OCI-LY7 (cell line): ENCODE measurements around the gene ZNF577. TPM values are rescaled to one million over a fixed set of nuclear protein-coding genes. Genes with fewer than 3 reads are reported as not detected.

ENCODE experiments used
- BruUV-seq: library from RNA; stranded (reverse); fragments of 400-500 nt; replicated peaks from 2 replicates; lab custom pipeline; 2021; lab: Mats Ljungman, UMichigan
- CTCF ChIA-PET: fragments of 300-600 bp; sonication (Branson Sonifier 250); formaldehyde crosslinking; loops from one replicate; lab custom pipeline; 2022; ENCODE audit warnings: antibody characterized with exemption; ENCODE audit not compliant: unreplicated experiment; lab: Charles Lee
- POLR2A ChIA-PET: fragments of 300-600 bp; sonication (Branson Sonifier 250); formaldehyde crosslinking; loops from one replicate; lab custom pipeline; 2022; ENCODE audit warnings: antibody characterized with exemption; lab: Charles Lee
- DNase-seq: peaks from one replicate; pipeline ENCODE4 v3.0.0-alpha.2; 2015; ENCODE audit warnings: low spot score
- H2AFZ ChIP-seq: fragments of 200-600 bp; sonication (generic), shearing (Covaris generic); 2 replicates; pipeline ENCODE4 v1.6.1; 2014; ENCODE audit warnings: mild to moderate bottlenecking, antibody characterized with exemption, low read length, moderate library complexity
- H3K27ac ChIP-seq: fragments of 200-600 bp; sonication (generic); 2 replicates; pipeline ENCODE4 v1.5.1; 2014; ENCODE audit warnings: mixed run types, low read depth, mild to moderate bottlenecking, moderate library complexity, low read length, inconsistent platforms; ENCODE audit not compliant: poor library complexity, severe bottlenecking
- H3K36me3 ChIP-seq: fragments of 200-600 bp; sonication (generic); 2 replicates; pipeline ENCODE4 v1.6.1; 2014; ENCODE audit warnings: mild to moderate bottlenecking, antibody characterized with exemption, low read length, moderate library complexity, mixed read lengths; ENCODE audit not compliant: insufficient read depth
- H3K4me1 ChIP-seq: fragments of 200-600 bp; sonication (generic); 2 replicates; pipeline ENCODE4 v1.5.1; 2014; ENCODE audit warnings: mild to moderate bottlenecking, low read length; ENCODE audit not compliant: insufficient read depth, poor library complexity, severe bottlenecking
- H3K4me2 ChIP-seq: fragments of 200-600 bp; sonication (generic); 2 replicates; pipeline ENCODE4 v1.6.1; 2014; ENCODE audit warnings: mild to moderate bottlenecking, low read length
- H3K4me3 ChIP-seq: fragments of 200-600 bp; sonication (generic); 2 replicates; pipeline ENCODE4 v1.5.1; 2014; ENCODE audit warnings: mild to moderate bottlenecking, low read depth, low read length; ENCODE audit not compliant: poor library complexity, severe bottlenecking
- H3K79me2 ChIP-seq: fragments of 200-600 bp; sonication (generic); 2 replicates; pipeline ENCODE4 v1.6.1; 2016; ENCODE audit warnings: low read depth, mild to moderate bottlenecking, low read length, moderate library complexity, mixed read lengths; ENCODE audit not compliant: insufficient read depth
- H3K9me2 ChIP-seq: fragments of 200-600 bp; sonication (generic); 2 replicates; pipeline ENCODE4 v1.6.1; 2016; ENCODE audit warnings: mild to moderate bottlenecking, low read length, mixed read lengths; ENCODE audit not compliant: insufficient read depth
- H3K9me3 ChIP-seq: fragments of 200-600 bp; sonication (generic); 2 replicates; pipeline ENCODE4 v1.6.1; 2014; ENCODE audit warnings: mild to moderate bottlenecking, mixed run types, low read length, mixed read lengths
- H4K20me1 ChIP-seq: fragments of 200-600 bp; sonication (generic); 2 replicates; pipeline ENCODE4 v1.6.1; 2014; ENCODE audit warnings: mild to moderate bottlenecking, antibody characterized with exemption, low read length, moderate library complexity, mixed read lengths; ENCODE audit not compliant: insufficient read depth
- EZH2phosphoT487 ChIP-seq: fragments of 200-600 bp; sonication (generic); IDR thresholded peaks from 2 replicates; pipeline ENCODE4 v1.6.1; 2018; ENCODE audit warnings: low read depth, borderline replicate concordance, mild to moderate bottlenecking, mixed run types, antibody characterized with exemption, low read length, moderate library complexity, mixed read lengths
- intact Hi-C: fragments of 100-400 bp; cut with micrococcal nuclease; formaldehyde crosslinking; loops from one replicate; pipeline ENCODE4 v1.10.0; 2022; ENCODE audit not compliant: unreplicated experiment
- total RNA-seq, 2 experiments: library from RNA; depleted of rRNA in 1 of 2; stranded (reverse); fragments of >200 nt in 1 of 2; shearing (Covaris generic) in 1 of 2; gene quantifications; 2 replicates each; pipeline ENCODE4 v1.2.3, GENCODE V29; 2014 to 2022
- TF ChIP-seq, protein P1 (sequence below): fragments of 200-600 bp; sonication (generic); conservative IDR thresholded peaks from 2 replicates; pipeline ENCODE4 v1.5.1; 2014; ENCODE audit warnings: mild to moderate bottlenecking, antibody characterized with exemption, low read length, moderate library complexity, mixed read lengths

The ZNF577 gene
- total RNA-seq, 2 experiments from 2014 or later = 2.0 to 9.6 TPM

- DNase-seq = no peak
Observed at GRCh38 chr19:51821456-51821855, 66.3 kb downstream of the ZNF577 start.

More at GRCh38 chr19:51821456-51821855, 66.3 kb downstream of the ZNF577 start:
- Histone ChIP-seq H3K79me2 (no peaks in the 10 kb centered on the region), H3K9me2 (no peaks in the 10 kb centered on the region), H3K4me1 (no peaks in the 10 kb centered on the region), H2AFZ (no peak overlapping the region), H3K4me2 (no peak overlapping the region), H4K20me1 (no peaks in the 10 kb centered on the region), H3K36me3 (no peaks in the 10 kb centered on the region), H3K27ac (no peak overlapping the region), H3K4me3 (no peak overlapping the region), H3K9me3 (peaks cover 5% of the 10 kb centered on the region; the same call in 1 of the 2 replicates)
- no TSS peak for BruUV-seq
- ChIA-PET POLR2A (no interaction called here), CTCF (no interaction called here)
- TF ChIP-seq, protein P1, sequence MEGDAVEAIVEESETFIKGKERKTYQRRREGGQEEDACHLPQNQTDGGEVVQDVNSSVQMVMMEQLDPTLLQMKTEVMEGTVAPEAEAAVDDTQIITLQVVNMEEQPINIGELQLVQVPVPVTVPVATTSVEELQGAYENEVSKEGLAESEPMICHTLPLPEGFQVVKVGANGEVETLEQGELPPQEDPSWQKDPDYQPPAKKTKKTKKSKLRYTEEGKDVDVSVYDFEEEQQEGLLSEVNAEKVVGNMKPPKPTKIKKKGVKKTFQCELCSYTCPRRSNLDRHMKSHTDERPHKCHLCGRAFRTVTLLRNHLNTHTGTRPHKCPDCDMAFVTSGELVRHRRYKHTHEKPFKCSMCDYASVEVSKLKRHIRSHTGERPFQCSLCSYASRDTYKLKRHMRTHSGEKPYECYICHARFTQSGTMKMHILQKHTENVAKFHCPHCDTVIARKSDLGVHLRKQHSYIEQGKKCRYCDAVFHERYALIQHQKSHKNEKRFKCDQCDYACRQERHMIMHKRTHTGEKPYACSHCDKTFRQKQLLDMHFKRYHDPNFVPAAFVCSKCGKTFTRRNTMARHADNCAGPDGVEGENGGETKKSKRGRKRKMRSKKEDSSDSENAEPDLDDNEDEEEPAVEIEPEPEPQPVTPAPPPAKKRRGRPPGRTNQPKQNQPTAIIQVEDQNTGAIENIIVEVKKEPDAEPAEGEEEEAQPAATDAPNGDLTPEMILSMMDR = no peak
- no peak for TF ChIP-seq EZH2phosphoT487
- intact Hi-C loops = no loop called here

Other genes starting within 250 kb of the ZNF577 start
- gene SIGLEC14, start 241.1 kb downstream of the ZNF577 start, total RNA-seq (2014; rRNA removed; shearing (Covaris generic)) = not detected in 2 replicates
- not detected in 2 replicates for gene SIGLEC14, start 241.1 kb downstream of the ZNF577 start, total RNA-seq (2022)
- gene SPACA6, start 194.6 kb downstream of the ZNF577 start, total RNA-seq (2014; rRNA removed; shearing (Covaris generic)) = 5.9 and 12.5 TPM in 2 replicates
- 2.5 and 5.1 TPM in 2 replicates for gene SPACA6, start 194.6 kb downstream of the ZNF577 start, total RNA-seq (2022)
- not detected in 2 replicates for gene HAS1, start 164.0 kb downstream of the ZNF577 start, total RNA-seq (2014; rRNA removed; shearing (Covaris generic))
- gene HAS1, start 164.0 kb downstream of the ZNF577 start, total RNA-seq (2022) = not detected in 2 replicates
- not detected in 2 replicates for gene FPR1, start 136.1 kb downstream of the ZNF577 start, total RNA-seq (2014; rRNA removed; shearing (Covaris generic))
- not detected in 2 replicates for gene FPR1, start 136.1 kb downstream of the ZNF577 start, total RNA-seq (2022)
- gene FPR2, start 126.8 kb downstream of the ZNF577 start, total RNA-seq (2014; rRNA removed; shearing (Covaris generic)) = not detected in 2 replicates
- not detected in 2 replicates for gene FPR2, start 126.8 kb downstream of the ZNF577 start, total RNA-seq (2022)
- gene FPR3, start 92.8 kb downstream of the ZNF577 start, total RNA-seq (2014; rRNA removed; shearing (Covaris generic)) = not detected in 2 replicates
- gene FPR3, start 92.8 kb downstream of the ZNF577 start, total RNA-seq (2022) = not detected in 2 replicates
- gene ZNF649, start 17.1 kb upstream of the ZNF577 start, total RNA-seq (2014; rRNA removed; shearing (Covaris generic)) = 5.9 and 8.3 TPM in 2 replicates
- 2.4 and 3.6 TPM in 2 replicates for gene ZNF649, start 17.1 kb upstream of the ZNF577 start, total RNA-seq (2022)
- gene ZNF613, start 39.5 kb upstream of the ZNF577 start, total RNA-seq (2014; rRNA removed; shearing (Covaris generic)) = 4.6 and 10.0 TPM in 2 replicates
- 3.9 and 4.5 TPM in 2 replicates for gene ZNF613, start 39.5 kb upstream of the ZNF577 start, total RNA-seq (2022)
- gene ZNF350, start 98.9 kb upstream of the ZNF577 start, total RNA-seq (2014; rRNA removed; shearing (Covaris generic)) = 3.1 and 5.2 TPM in 2 replicates
- 4.9 and 6.2 TPM in 2 replicates for gene ZNF350, start 98.9 kb upstream of the ZNF577 start, total RNA-seq (2022)
- 0.03 TPM in 1 of 2 replicates, not detected in the other for gene ZNF615, start 120.3 kb upstream of the ZNF577 start, total RNA-seq (2014; rRNA removed; shearing (Covaris generic))
- gene ZNF615, start 120.3 kb upstream of the ZNF577 start, total RNA-seq (2022) = not detected in 2 replicates
- gene ZNF614, start 140.4 kb upstream of the ZNF577 start, total RNA-seq (2014; rRNA removed; shearing (Covaris generic)) = 10.0 and 11.2 TPM in 2 replicates
- gene ZNF614, start 140.4 kb upstream of the ZNF577 start, total RNA-seq (2022) = 8.9 and 9.0 TPM in 2 replicates
- gene ZNF432, start 160.9 kb upstream of the ZNF577 start, total RNA-seq (2014; rRNA removed; shearing (Covaris generic)) = not detected in 2 replicates
- not detected in 2 replicates for gene ZNF432, start 160.9 kb upstream of the ZNF577 start, total RNA-seq (2022)
- not detected in 2 replicates for gene ZNF841, start 207.8 kb upstream of the ZNF577 start, total RNA-seq (2014; rRNA removed; shearing (Covaris generic))
- not detected in 2 replicates for gene ZNF841, start 207.8 kb upstream of the ZNF577 start, total RNA-seq (2022)